ENCODE results near the gene STK4. TPM values are rescaled to one million over a fixed set of nuclear protein-coding genes. Genes with fewer than 3 reads are reported as not detected.
A peak's percentile ranks its signal among the peaks of the same experiment; 100 is the strongest.

STK4 gene
- total RNA-seq, 4 donors from 2014 or later: 26.9 to 33.5 (median 28.8) TPM

GRCh38 chr20:45047581-45048119 lies 81.3 kb downstream of the STK4 start:
- Histone ChIP-seq H3K27ac (no peak overlapping the region), H3K4me3 (no peak overlapping the region), H3K27me3 (no peaks in the 10 kb centered on the region), H3K9me3 (no peaks in the 10 kb centered on the region), H3K4me1 (peaks cover 0 to 32% (median 0%) of the 10 kb centered on the region in 3 donors), H3K36me3 (peaks cover 0 to 6% of the 10 kb centered on the region in 2 donors)
- TF ChIP-seq EP300 (IDR thresholded peaks at IDR 0.05) (no peak), POLR2A (IDR thresholded peaks at IDR 0.05) (no peak), CTCF (IDR thresholded peaks at IDR 0.05) (no peak), POLR2AphosphoS5 (IDR thresholded peaks at IDR 0.05) (no peak)
- WGBS, 2 donors (ENCODE audit: low coverage in 1 of 2): 71 to 78% methylated on average over 2 of the region's 2 CpGs
- ATAC-seq: no peak

- ATAC-seq: no peak
- Histone ChIP-seq H3K9me3 (no peaks in the 10 kb centered on the region), H3K27me3 (no peaks in the 10 kb centered on the region), H3K4me1 (peaks cover 0 to 39% (median 0%) of the 10 kb centered on the region in 3 donors), H3K4me3 (no peak overlapping the region), H3K36me3 (peaks cover 0 to 12% of the 10 kb centered on the region in 2 donors), H3K27ac (peak overlapping the region in 1 of 4 donors; percentile 4)
- TF ChIP-seq CTCF (IDR thresholded peaks at IDR 0.05) (no peak), POLR2AphosphoS5 (IDR thresholded peaks at IDR 0.05) (no peak), POLR2A (IDR thresholded peaks at IDR 0.05) (no peak)
- 38 to 58% methylated on average over 3 of the region's 3 CpGs for WGBS, 2 donors (ENCODE audit: low coverage in 1 of 2)
Observed at GRCh38 chr20:45049438-45049837, 83.1 kb downstream of the STK4 start.

GRCh38 chr20:45049904-45050471 lies 83.7 kb downstream of the STK4 start:
- TF ChIP-seq CTCF (IDR thresholded peaks at IDR 0.05) (no peak), POLR2A (IDR thresholded peaks at IDR 0.05) (no peak), POLR2AphosphoS5 (IDR thresholded peaks at IDR 0.05) (no peak), EP300 (IDR thresholded peaks at IDR 0.05) (no peak)
- Histone ChIP-seq H3K4me3 (no peak overlapping the region), H3K27me3 (no peaks in the 10 kb centered on the region), H3K9me3 (no peaks in the 10 kb centered on the region), H3K27ac (peak overlapping the region in 1 of 4 donors; percentile 4), H3K4me1 (peaks cover 0 to 39% (median 0%) of the 10 kb centered on the region in 3 donors), H3K36me3 (peaks cover 0 to 12% of the 10 kb centered on the region in 2 donors)
- 41 to 58% methylated on average over 3 to 4 of the region's 5 CpGs for WGBS, 2 donors (ENCODE audit: low coverage in 1 of 2)
- ATAC-seq: no peak

GRCh38 chr20:45051204-45052060 lies 85.1 kb downstream of the STK4 start:
- H3K4me3 ChIP-seq: no peak overlapping the region
- H3K9me3 ChIP-seq: no peaks in the 10 kb centered on the region
- H3K4me1 ChIP-seq: peaks cover 0 to 39% (median 0%) of the 10 kb centered on the region in 3 donors
- ATAC-seq: no peak
- WGBS, 2 donors (ENCODE audit: low coverage in 1 of 2): 77 to 82% methylated on average over 2 to 3 of the region's 3 CpGs
- no peak overlapping the region for H3K27ac ChIP-seq
- H3K36me3 ChIP-seq: peaks cover 0 to 12% of the 10 kb centered on the region in 2 donors
- TF ChIP-seq CTCF (IDR thresholded peaks at IDR 0.05): no peak
- TF ChIP-seq POLR2AphosphoS5 (IDR thresholded peaks at IDR 0.05): no peak
- TF ChIP-seq EP300 (IDR thresholded peaks at IDR 0.05): no peak
- TF ChIP-seq POLR2A (IDR thresholded peaks at IDR 0.05): no peak
- no peaks in the 10 kb centered on the region for H3K27me3 ChIP-seq

Data from gastroesophageal sphincter (tissue), 4 donors.